GM12891 (cell line): ENCODE data around the gene CARS1.

Experiments
- POLR2A ChIP-seq: IDR thresholded peaks from 2 replicates; pipeline ENCODE4 v1.6.1; 2011; ENCODE audit warnings: low read depth, low read length, control low read depth
- POLR2AphosphoS5 ChIP-seq: IDR thresholded peaks from 2 replicates; pipeline ENCODE4 v1.6.1; 2011; ENCODE audit warnings: low read depth, low read length, control low read depth

DNA sequence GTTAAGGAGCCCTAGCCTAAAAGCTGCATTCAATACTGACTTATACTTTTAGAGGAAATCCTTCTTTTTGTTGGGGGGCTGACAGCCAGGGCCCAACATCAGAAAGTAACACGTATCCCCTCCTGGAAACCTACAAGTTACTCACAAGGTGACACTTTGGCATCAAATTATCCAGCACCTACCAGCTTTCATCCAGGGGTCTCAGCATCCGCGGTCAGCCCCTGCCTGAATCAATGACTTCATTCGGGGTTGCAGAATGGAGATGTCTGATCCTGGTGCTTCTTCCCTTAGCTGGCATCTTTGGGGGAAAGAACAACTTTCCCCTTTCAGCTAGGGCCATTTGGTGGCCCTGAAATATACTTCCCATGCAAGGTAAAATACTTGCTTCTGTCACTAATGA lies 59.8 kb downstream of the CARS1 start:
- TF ChIP-seq POLR2A, result no peak
- TF ChIP-seq POLR2AphosphoS5, result no peak
